IMR-90 (cell line): ENCODE results near the gene SLC16A4.

Source experiments
- BHLHE40 ChIP-seq: fragments of 150-350 bp; IDR thresholded peaks from 2 replicates; pipeline ENCODE4 v1.6.1; 2016; ENCODE audit warnings: mild to moderate bottlenecking, low read depth, low read length
- CEBPB ChIP-seq: IDR thresholded peaks from 2 replicates; pipeline ENCODE4 v1.6.1; 2012; ENCODE audit warnings: low read depth, low read length, improper control_type of control experiment
- CHD1 ChIP-seq: IDR thresholded peaks from 2 replicates; pipeline ENCODE4 v1.6.1; 2012; ENCODE audit warnings: low read depth, low read length, improper control_type of control experiment
- MAFK ChIP-seq: IDR thresholded peaks from 2 replicates; pipeline ENCODE4 v1.6.1; 2012; ENCODE audit warnings: low read depth, low read length, improper control_type of control experiment
- MXI1 ChIP-seq: IDR thresholded peaks from 2 replicates; pipeline ENCODE4 v1.6.1; 2012; ENCODE audit warnings: low read depth, mild to moderate bottlenecking, low read length, moderate library complexity, borderline replicate concordance
- NFE2L2 ChIP-seq: fragments of 150-350 bp; IDR thresholded peaks from 2 replicates; pipeline ENCODE4 v1.6.1; 2016; ENCODE audit warnings: low read depth, mild to moderate bottlenecking, low read length
- POLR2A ChIP-seq: IDR thresholded peaks from 2 replicates; pipeline ENCODE4 v1.6.1; 2012; ENCODE audit warnings: mild to moderate bottlenecking, low read depth, low read length
- RAD21 ChIP-seq: IDR thresholded peaks from 2 replicates; pipeline ENCODE4 v1.6.1; 2012; ENCODE audit warnings: low read length, improper control_type of control experiment
- RCOR1 ChIP-seq: IDR thresholded peaks from 2 replicates; pipeline ENCODE4 v1.6.1; 2012; ENCODE audit warnings: mild to moderate bottlenecking, low read length, improper control_type of control experiment; ENCODE audit not compliant: insufficient replicate concordance
- RFX5 ChIP-seq: IDR thresholded peaks from 2 replicates; pipeline ENCODE4 v1.8.0; 2012; ENCODE audit warnings: low read depth, mild to moderate bottlenecking, low read length, moderate library complexity
- SMC3 ChIP-seq: fragments of 150-350 bp; IDR thresholded peaks from 2 replicates; pipeline ENCODE4 v1.6.1; 2016; ENCODE audit warnings: low read depth, mild to moderate bottlenecking, antibody characterized with exemption, low read length, moderate library complexity
- TF ChIP-seq, protein P1 (sequence below): conservative IDR thresholded peaks from 2 replicates; pipeline ENCODE4 v1.5.1; 2012; ENCODE audit warnings: mild to moderate bottlenecking, low read depth, low read length, improper control_type of control experiment
- TF ChIP-seq, protein P2 (sequence below): fragments of 150-350 bp; IDR thresholded peaks from 2 replicates; pipeline ENCODE4 v1.6.1; 2017; ENCODE audit warnings: mild to moderate bottlenecking, antibody characterized with exemption, low read length, low read depth

DNA sequence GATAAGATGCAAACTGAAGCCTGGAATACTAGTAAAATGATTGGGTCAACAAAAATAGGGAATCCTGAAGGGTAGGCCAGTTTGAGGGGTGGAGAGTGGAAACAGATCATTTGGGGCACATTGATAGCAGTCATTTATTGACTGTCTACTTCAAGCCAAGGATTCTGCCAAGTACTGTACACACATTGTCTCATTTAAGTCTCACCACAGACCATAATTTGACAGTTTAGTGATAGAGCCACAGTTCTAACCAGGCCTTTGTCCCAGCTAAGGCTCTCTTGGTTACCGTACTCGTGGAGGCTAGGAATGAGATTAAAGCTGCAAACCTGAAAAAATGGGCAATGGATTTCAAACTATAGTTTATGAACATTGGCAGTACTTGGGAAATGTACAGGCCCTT, 40.5 kb downstream of the SLC16A4 start:
- TF ChIP-seq, protein P1, sequence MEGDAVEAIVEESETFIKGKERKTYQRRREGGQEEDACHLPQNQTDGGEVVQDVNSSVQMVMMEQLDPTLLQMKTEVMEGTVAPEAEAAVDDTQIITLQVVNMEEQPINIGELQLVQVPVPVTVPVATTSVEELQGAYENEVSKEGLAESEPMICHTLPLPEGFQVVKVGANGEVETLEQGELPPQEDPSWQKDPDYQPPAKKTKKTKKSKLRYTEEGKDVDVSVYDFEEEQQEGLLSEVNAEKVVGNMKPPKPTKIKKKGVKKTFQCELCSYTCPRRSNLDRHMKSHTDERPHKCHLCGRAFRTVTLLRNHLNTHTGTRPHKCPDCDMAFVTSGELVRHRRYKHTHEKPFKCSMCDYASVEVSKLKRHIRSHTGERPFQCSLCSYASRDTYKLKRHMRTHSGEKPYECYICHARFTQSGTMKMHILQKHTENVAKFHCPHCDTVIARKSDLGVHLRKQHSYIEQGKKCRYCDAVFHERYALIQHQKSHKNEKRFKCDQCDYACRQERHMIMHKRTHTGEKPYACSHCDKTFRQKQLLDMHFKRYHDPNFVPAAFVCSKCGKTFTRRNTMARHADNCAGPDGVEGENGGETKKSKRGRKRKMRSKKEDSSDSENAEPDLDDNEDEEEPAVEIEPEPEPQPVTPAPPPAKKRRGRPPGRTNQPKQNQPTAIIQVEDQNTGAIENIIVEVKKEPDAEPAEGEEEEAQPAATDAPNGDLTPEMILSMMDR: no peak
- TF ChIP-seq RAD21: no peak
- TF ChIP-seq RFX5: no peak
- TF ChIP-seq POLR2A: no peak
- TF ChIP-seq, protein P2, sequence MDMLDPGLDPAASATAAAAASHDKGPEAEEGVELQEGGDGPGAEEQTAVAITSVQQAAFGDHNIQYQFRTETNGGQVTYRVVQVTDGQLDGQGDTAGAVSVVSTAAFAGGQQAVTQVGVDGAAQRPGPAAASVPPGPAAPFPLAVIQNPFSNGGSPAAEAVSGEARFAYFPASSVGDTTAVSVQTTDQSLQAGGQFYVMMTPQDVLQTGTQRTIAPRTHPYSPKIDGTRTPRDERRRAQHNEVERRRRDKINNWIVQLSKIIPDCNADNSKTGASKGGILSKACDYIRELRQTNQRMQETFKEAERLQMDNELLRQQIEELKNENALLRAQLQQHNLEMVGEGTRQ: no peak
- no peak for TF ChIP-seq MAFK
- no peak for TF ChIP-seq SMC3
- no peak for TF ChIP-seq RCOR1
- TF ChIP-seq MXI1: no peak
- TF ChIP-seq BHLHE40: no peak
- no peak for TF ChIP-seq NFE2L2
- TF ChIP-seq CEBPB: no peak
- TF ChIP-seq CHD1: no peak
